Measurements from ENCODE around the gene PTPRA.
"Not testable (repeated sequence)": the region's sequence is repeated elsewhere in the genome, so short reads cannot be mapped to it uniquely, and the experiment has no call there.

PTPRA gene

GRCh38 chr20:2873010-2873746 lies at the start of gene PTPRA:
Gene PTPRA (plus strand): TSS chr20:2873481. CDS start chr20:2964278, 90,797 bp downstream.
- peaks cover 17 to 26% of the 10 kb centered on the region in 2 donors for H3K4me1 ChIP-seq (ENCODE audit: control insufficient read depth in 2 of 2, insufficient read depth in 2 of 2, low read length in 2 of 2)
- no peaks in the 10 kb centered on the region for H3K9me3 ChIP-seq (ENCODE audit: control insufficient read depth in 2 of 2, low read length in 2 of 2)
- peak within 1 kb of the TSS; percentile 32 to 57 for H3K27ac ChIP-seq (ENCODE audit: low read depth in 2 of 2, low read length in 2 of 2)
- peak within 1 kb of the TSS; percentile 89 to 96 for H3K4me3 ChIP-seq (ENCODE audit: low read length in 2 of 2)
- peak within 1 kb of the TSS; percentile 74 to 76 for H3K9ac ChIP-seq (ENCODE audit: low read depth in 1 of 2, low read length in 2 of 2)
- no peaks in the 10 kb centered on the region for H3K36me3 ChIP-seq (ENCODE audit: control insufficient read depth in 2 of 2, insufficient read depth in 2 of 2, low read length in 2 of 2)
- H3K27me3 ChIP-seq (ENCODE audit: control insufficient read depth in 2 of 2, insufficient read depth in 2 of 2, low read length in 2 of 2) = peaks cover 11 to 15% of the 10 kb centered on the region in 2 donors

DNA sequence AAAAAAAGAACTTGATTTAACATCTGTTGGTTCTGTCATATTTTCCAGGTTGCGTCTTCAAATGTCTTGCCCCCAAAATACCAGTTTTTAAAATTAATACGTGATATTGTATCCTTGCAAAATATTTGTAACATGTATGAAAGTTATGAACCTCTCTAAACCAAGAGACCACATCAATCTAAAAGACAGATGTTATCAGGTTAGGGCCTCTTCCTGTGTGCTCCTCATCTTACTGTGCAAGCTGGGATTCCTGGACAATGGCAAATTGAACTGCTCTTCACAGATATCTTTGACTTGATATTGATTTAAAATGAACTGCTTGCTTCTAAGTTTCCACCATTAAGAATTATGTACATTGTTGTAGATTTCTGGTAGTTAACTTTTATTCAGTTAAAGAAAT lies 47.5 kb upstream of the PTPRA start:
- Histone ChIP-seq H3K27me3 (ENCODE audit: control insufficient read depth in 2 of 2, insufficient read depth in 2 of 2, low read length in 2 of 2) (peaks cover 12 to 22% of the 10 kb centered on the region in 2 donors), H3K36me3 (ENCODE audit: control insufficient read depth in 2 of 2, insufficient read depth in 2 of 2, low read length in 2 of 2) (no peaks in the 10 kb centered on the region), H3K4me3 (ENCODE audit: low read length in 2 of 2) (no peak overlapping the region)

DNA sequence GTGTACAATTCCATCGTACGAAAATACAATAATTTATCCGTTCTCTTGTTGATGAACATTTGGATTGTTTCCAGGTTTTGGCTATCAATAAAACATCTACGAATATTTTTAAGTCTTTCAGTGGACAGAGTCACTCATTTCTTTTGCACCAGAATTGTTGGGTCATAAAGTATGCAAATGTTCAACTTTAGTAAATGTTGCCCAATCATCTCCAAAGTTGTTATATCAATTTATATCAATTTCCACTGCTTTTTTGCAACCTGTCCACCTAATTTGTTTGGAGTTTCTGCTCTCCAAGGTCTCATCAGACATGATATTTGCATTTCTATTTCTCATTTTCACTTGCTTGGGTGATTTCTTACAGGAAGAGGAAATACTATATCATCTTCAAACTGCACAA lies 46.6 kb upstream of the PTPRA start:
- peaks cover 7 to 18% of the 10 kb centered on the region in 2 donors for H3K27me3 ChIP-seq (ENCODE audit: control insufficient read depth in 2 of 2, insufficient read depth in 2 of 2, low read length in 2 of 2)

More for the DNA sequence above, 47.5 kb upstream of the PTPRA start:
- Histone ChIP-seq H3K9ac (ENCODE audit: low read depth in 1 of 2, low read length in 2 of 2) (no peak overlapping the region), H3K27ac (ENCODE audit: low read depth in 2 of 2, low read length in 2 of 2) (no peak overlapping the region), H3K4me1 (ENCODE audit: control insufficient read depth in 2 of 2, insufficient read depth in 2 of 2, low read length in 2 of 2) (no peaks in the 10 kb centered on the region), H3K9me3 (ENCODE audit: control insufficient read depth in 2 of 2, low read length in 2 of 2) (no peaks in the 10 kb centered on the region)

DNA sequence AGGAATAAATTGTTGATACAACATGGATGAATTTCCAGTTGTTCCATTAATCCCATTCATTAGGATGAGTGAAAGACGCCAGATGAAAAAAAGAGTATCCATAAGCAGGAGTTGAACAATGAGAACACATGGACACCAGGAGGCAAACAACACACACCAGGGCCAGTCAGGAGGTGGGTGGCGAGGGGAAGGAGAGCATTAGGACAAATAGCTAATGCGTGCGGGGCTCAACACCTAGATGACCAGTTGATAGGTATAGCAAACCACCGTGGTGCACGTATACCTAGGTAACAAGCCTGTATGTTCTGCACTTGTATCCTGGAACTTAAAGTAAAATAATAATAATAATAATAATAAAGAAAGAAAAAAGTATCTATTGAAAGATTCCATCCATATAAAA lies 43.9 kb upstream of the PTPRA start:
- Histone ChIP-seq H3K4me1 (ENCODE audit: control insufficient read depth in 2 of 2, insufficient read depth in 2 of 2, low read length in 2 of 2) (no peaks in the 10 kb centered on the region), H3K36me3 (ENCODE audit: control insufficient read depth in 2 of 2, insufficient read depth in 2 of 2, low read length in 2 of 2) (no peaks in the 10 kb centered on the region), H3K27ac (ENCODE audit: low read depth in 2 of 2, low read length in 2 of 2) (no peak overlapping the region), H3K9me3 (ENCODE audit: control insufficient read depth in 2 of 2, low read length in 2 of 2) (no peaks in the 10 kb centered on the region), H3K9ac (ENCODE audit: low read depth in 1 of 2, low read length in 2 of 2) (no peak overlapping the region), H3K4me3 (ENCODE audit: low read length in 2 of 2) (no peak overlapping the region), H3K27me3 (ENCODE audit: control insufficient read depth in 2 of 2, insufficient read depth in 2 of 2, low read length in 2 of 2) (peaks cover 2 to 18% of the 10 kb centered on the region in 2 donors)

More for the DNA sequence above, 46.6 kb upstream of the PTPRA start:
- H3K4me3 ChIP-seq (ENCODE audit: low read length in 2 of 2) = no peak overlapping the region
- H3K9me3 ChIP-seq (ENCODE audit: control insufficient read depth in 2 of 2, low read length in 2 of 2) = no peaks in the 10 kb centered on the region
- H3K4me1 ChIP-seq (ENCODE audit: control insufficient read depth in 2 of 2, insufficient read depth in 2 of 2, low read length in 2 of 2) = no peaks in the 10 kb centered on the region
- no peak overlapping the region for H3K27ac ChIP-seq (ENCODE audit: low read depth in 2 of 2, low read length in 2 of 2)
- H3K9ac ChIP-seq (ENCODE audit: low read depth in 1 of 2, low read length in 2 of 2) = no peak overlapping the region
- no peaks in the 10 kb centered on the region for H3K36me3 ChIP-seq (ENCODE audit: control insufficient read depth in 2 of 2, insufficient read depth in 2 of 2, low read length in 2 of 2)

DNA sequence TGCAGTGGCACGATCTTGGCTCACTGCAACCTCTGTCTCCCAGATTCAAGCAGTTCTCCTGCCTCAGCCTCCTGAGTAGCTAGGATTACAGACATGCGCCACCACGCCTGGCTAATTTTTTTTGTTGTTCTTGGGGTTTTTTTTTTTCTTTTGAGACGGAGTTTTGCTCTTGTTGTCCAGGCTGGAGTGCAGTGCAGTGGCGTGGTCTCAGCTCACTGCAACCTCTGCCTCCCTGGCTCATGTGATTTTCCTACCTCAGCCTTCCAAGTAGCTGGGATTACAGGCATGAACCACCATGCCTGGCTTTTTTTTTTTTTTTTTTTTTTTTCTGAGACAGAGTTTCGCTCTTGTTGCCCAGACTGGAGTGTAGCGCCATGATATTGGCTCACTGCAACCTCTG lies 42.1 kb upstream of the PTPRA start:
- not testable (repeated sequence) for H3K9me3 ChIP-seq (ENCODE audit: control insufficient read depth in 2 of 2, low read length in 2 of 2); H3K36me3 ChIP-seq (ENCODE audit: control insufficient read depth in 2 of 2, insufficient read depth in 2 of 2, low read length in 2 of 2); H3K4me1 ChIP-seq (ENCODE audit: control insufficient read depth in 2 of 2, insufficient read depth in 2 of 2, low read length in 2 of 2); H3K4me3 ChIP-seq (ENCODE audit: low read length in 2 of 2); H3K27ac ChIP-seq (ENCODE audit: low read depth in 2 of 2, low read length in 2 of 2); H3K9ac ChIP-seq (ENCODE audit: low read depth in 1 of 2, low read length in 2 of 2)
- peaks cover 2 to 13% of the 10 kb centered on the region in 2 donors for H3K27me3 ChIP-seq (ENCODE audit: control insufficient read depth in 2 of 2, insufficient read depth in 2 of 2, low read length in 2 of 2)

DNA sequence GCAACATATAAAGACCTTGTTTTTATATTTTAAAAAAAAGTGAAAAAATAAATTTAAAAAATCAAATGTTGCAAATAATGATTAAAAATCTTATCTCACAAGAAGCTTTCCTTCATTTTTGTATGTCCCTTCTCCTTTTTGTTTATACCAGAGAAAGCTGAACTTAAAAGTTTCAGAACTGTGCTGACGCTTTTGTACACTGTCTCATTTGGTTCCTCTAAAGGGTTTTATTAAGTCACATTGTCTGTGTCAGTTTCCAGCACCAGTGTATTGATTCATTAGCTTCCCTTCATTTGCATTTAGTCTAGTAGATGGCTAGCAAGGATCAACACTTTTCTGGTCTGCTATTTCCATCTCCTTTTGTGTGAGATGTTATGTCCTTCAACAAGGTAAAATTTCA lies 39.5 kb upstream of the PTPRA start:
- no peaks in the 10 kb centered on the region for H3K9me3 ChIP-seq (ENCODE audit: control insufficient read depth in 2 of 2, low read length in 2 of 2)
- no peak overlapping the region for H3K4me3 ChIP-seq (ENCODE audit: low read length in 2 of 2)
- H3K9ac ChIP-seq (ENCODE audit: low read depth in 1 of 2, low read length in 2 of 2) = no peak overlapping the region
- H3K4me1 ChIP-seq (ENCODE audit: control insufficient read depth in 2 of 2, insufficient read depth in 2 of 2, low read length in 2 of 2) = no peaks in the 10 kb centered on the region
- peaks cover 0 to 3% of the 10 kb centered on the region in 2 donors for H3K36me3 ChIP-seq (ENCODE audit: control insufficient read depth in 2 of 2, insufficient read depth in 2 of 2, low read length in 2 of 2)
- no peak overlapping the region for H3K27ac ChIP-seq (ENCODE audit: low read depth in 2 of 2, low read length in 2 of 2)
- peaks cover 2 to 5% of the 10 kb centered on the region in 2 donors for H3K27me3 ChIP-seq (ENCODE audit: control insufficient read depth in 2 of 2, insufficient read depth in 2 of 2, low read length in 2 of 2)

- Histone ChIP-seq H3K4me1 (ENCODE audit: control insufficient read depth in 2 of 2, insufficient read depth in 2 of 2, low read length in 2 of 2) (peaks cover 0 to under 1% of the 10 kb centered on the region in 2 donors), H3K27ac (ENCODE audit: low read depth in 2 of 2, low read length in 2 of 2) (no peak overlapping the region), H3K36me3 (ENCODE audit: control insufficient read depth in 2 of 2, insufficient read depth in 2 of 2, low read length in 2 of 2) (peaks cover 0 to 3% of the 10 kb centered on the region in 2 donors), H3K9ac (ENCODE audit: low read depth in 1 of 2, low read length in 2 of 2) (no peak overlapping the region), H3K9me3 (ENCODE audit: control insufficient read depth in 2 of 2, low read length in 2 of 2) (no peaks in the 10 kb centered on the region), H3K27me3 (ENCODE audit: control insufficient read depth in 2 of 2, insufficient read depth in 2 of 2, low read length in 2 of 2) (no peaks in the 10 kb centered on the region), H3K4me3 (ENCODE audit: low read length in 2 of 2) (no peak overlapping the region)
Observed at GRCh38 chr20:2834401-2835110, 38.7 kb upstream of the PTPRA start.

DNA sequence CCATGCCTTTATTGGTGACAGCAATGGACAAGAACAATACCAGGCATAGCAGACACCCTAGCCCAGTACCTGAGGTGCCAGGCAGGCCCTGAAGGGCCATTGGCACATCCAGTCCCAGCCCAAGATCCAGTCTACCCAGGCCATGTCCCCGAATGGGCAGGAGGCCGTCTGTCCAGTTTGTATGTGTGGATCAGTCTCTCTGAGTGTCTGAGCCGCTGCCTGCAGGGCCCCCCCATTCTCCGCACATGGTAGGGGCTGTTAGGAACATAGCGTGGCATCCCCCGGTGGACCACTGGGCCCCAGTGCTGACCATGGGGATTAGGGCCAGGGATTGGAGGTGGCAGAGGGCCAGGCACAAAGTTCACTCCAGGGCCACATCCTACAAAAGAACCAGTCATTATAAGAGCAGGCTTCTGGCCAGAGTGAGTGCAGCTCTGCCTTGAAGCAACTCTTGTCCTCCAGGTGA lies 37.9 kb upstream of the PTPRA start:
- H3K27me3 ChIP-seq (ENCODE audit: control insufficient read depth in 2 of 2, insufficient read depth in 2 of 2, low read length in 2 of 2) = no peaks in the 10 kb centered on the region
- no peak overlapping the region for H3K4me3 ChIP-seq (ENCODE audit: low read length in 2 of 2)
- no peak overlapping the region for H3K27ac ChIP-seq (ENCODE audit: low read depth in 2 of 2, low read length in 2 of 2)
- H3K9me3 ChIP-seq (ENCODE audit: control insufficient read depth in 2 of 2, low read length in 2 of 2) = no peaks in the 10 kb centered on the region
- H3K36me3 ChIP-seq (ENCODE audit: control insufficient read depth in 2 of 2, insufficient read depth in 2 of 2, low read length in 2 of 2) = peaks cover 0 to 3% of the 10 kb centered on the region in 2 donors
- peaks cover 5 to 6% of the 10 kb centered on the region in 2 donors for H3K4me1 ChIP-seq (ENCODE audit: control insufficient read depth in 2 of 2, insufficient read depth in 2 of 2, low read length in 2 of 2)
- H3K9ac ChIP-seq (ENCODE audit: low read depth in 1 of 2, low read length in 2 of 2) = no peak overlapping the region

DNA sequence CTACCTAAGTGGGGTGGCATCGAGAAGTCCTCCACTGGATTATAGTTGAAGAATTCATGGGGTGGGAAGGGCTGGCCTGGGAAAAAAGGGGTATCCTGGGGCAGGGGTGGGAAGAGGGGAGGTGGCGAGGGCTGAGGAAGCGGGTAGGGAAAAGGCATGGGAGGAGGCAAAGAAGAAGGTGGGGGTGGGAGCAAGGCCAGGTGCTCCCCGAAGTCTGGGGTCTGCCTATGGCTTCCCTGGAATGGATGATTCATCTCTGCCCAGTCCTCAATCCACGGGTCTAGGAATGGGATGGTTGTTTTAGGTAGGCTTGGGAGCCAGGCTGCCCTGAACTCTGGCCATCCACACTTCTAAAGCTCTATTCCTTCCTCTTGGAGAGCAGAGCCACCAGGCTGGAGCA lies 37.2 kb upstream of the PTPRA start:
- peaks cover 6% of the 10 kb centered on the region in 2 donors for H3K4me1 ChIP-seq (ENCODE audit: control insufficient read depth in 2 of 2, insufficient read depth in 2 of 2, low read length in 2 of 2)
- peaks cover 0 to 3% of the 10 kb centered on the region in 2 donors for H3K36me3 ChIP-seq (ENCODE audit: control insufficient read depth in 2 of 2, insufficient read depth in 2 of 2, low read length in 2 of 2)
- no peaks in the 10 kb centered on the region for H3K27me3 ChIP-seq (ENCODE audit: control insufficient read depth in 2 of 2, insufficient read depth in 2 of 2, low read length in 2 of 2)
- H3K9me3 ChIP-seq (ENCODE audit: control insufficient read depth in 2 of 2, low read length in 2 of 2) = no peaks in the 10 kb centered on the region
- no peak overlapping the region for H3K4me3 ChIP-seq (ENCODE audit: low read length in 2 of 2)
- H3K27ac ChIP-seq (ENCODE audit: low read depth in 2 of 2, low read length in 2 of 2) = no peak overlapping the region
- no peak overlapping the region for H3K9ac ChIP-seq (ENCODE audit: low read depth in 1 of 2, low read length in 2 of 2)

GRCh38 chr20:2837221-2837960 lies 35.9 kb upstream of the PTPRA start:
- Histone ChIP-seq H3K4me1 (ENCODE audit: control insufficient read depth in 2 of 2, insufficient read depth in 2 of 2, low read length in 2 of 2) (peaks cover 10 to 14% of the 10 kb centered on the region in 2 donors), H3K9me3 (ENCODE audit: control insufficient read depth in 2 of 2, low read length in 2 of 2) (no peaks in the 10 kb centered on the region), H3K36me3 (ENCODE audit: control insufficient read depth in 2 of 2, insufficient read depth in 2 of 2, low read length in 2 of 2) (peaks cover 0 to 3% of the 10 kb centered on the region in 2 donors), H3K27ac (ENCODE audit: low read depth in 2 of 2, low read length in 2 of 2) (no peak overlapping the region), H3K9ac (ENCODE audit: low read depth in 1 of 2, low read length in 2 of 2) (no peak overlapping the region), H3K27me3 (ENCODE audit: control insufficient read depth in 2 of 2, insufficient read depth in 2 of 2, low read length in 2 of 2) (no peaks in the 10 kb centered on the region), H3K4me3 (ENCODE audit: low read length in 2 of 2) (no peak overlapping the region)
